Neuronal stem cell (in vitro differentiated cells): ENCODE results near the gene POLR2H.

ENCODE experiments used
- DNase-seq: peaks from one replicate; pipeline ENCODE4 v3.0.0-alpha.2; 2013; ENCODE audit warnings: low spot score
- H2AFZ ChIP-seq: one replicate; pipeline ENCODE4 v1.6.1; 2013; ENCODE audit warnings: mild to moderate bottlenecking, low read length, inconsistent platforms
- H2AK5ac ChIP-seq: 2 replicates; pipeline ENCODE4 v1.6.1; 2013; ENCODE audit warnings: low read depth, mild to moderate bottlenecking, inconsistent platforms, low read length, moderate library complexity, mixed read lengths
- H2BK120ac ChIP-seq: 2 replicates; pipeline ENCODE4 v1.6.1; 2013; ENCODE audit warnings: low read depth, mild to moderate bottlenecking, inconsistent platforms, low read length, moderate library complexity, mixed read lengths
- H2BK12ac ChIP-seq: one replicate; pipeline ENCODE4 v1.6.1; 2013; ENCODE audit warnings: low read length, inconsistent platforms
- H2BK15ac ChIP-seq: 2 replicates; pipeline ENCODE4 v1.6.1; 2013; ENCODE audit warnings: mild to moderate bottlenecking, low read length, inconsistent platforms, mixed read lengths
- H2BK5ac ChIP-seq: one replicate; pipeline ENCODE4 v1.6.1; 2013; ENCODE audit warnings: inconsistent platforms, mild to moderate bottlenecking, low read length, moderate library complexity
- H3K14ac ChIP-seq: one replicate; pipeline ENCODE4 v1.6.1; 2013; ENCODE audit warnings: low read length, inconsistent platforms
- H3K18ac ChIP-seq: 2 replicates; pipeline ENCODE4 v1.6.1; 2013; ENCODE audit warnings: low read length, inconsistent platforms
- H3K23ac ChIP-seq: 2 replicates; pipeline ENCODE4 v1.6.1; 2013; ENCODE audit warnings: low read depth, mild to moderate bottlenecking, mixed read lengths, low read length, inconsistent platforms; ENCODE audit not compliant: poor library complexity
- H3K27ac ChIP-seq: replicated peaks from 3 replicates; pipeline ENCODE4 v1.5.1; 2013; ENCODE audit warnings: low read length, inconsistent platforms
- H3K27me3 ChIP-seq, 3 experiments: 2 replicates each; pipeline ENCODE4 v1.6.1; 2013; ENCODE audit warnings: low read length in 3 of 3, mild to moderate bottlenecking in 2 of 3, inconsistent platforms in 1 of 3, low read depth in 1 of 3, mixed read lengths in 1 of 3, moderate library complexity in 1 of 3; ENCODE audit not compliant: control insufficient read depth in 3 of 3, insufficient read depth in 3 of 3
- H3K36me3 ChIP-seq, 2 donors: replicated peaks in 1 of 2; 2 replicates each; pipeline ENCODE4 v1.6.1; 2013; ENCODE audit warnings: low read length in 2 of 2; ENCODE audit not compliant: control insufficient read depth in 2 of 2, insufficient read depth in 2 of 2
- H3K4ac ChIP-seq: 2 replicates; pipeline ENCODE4 v1.6.1; 2013; ENCODE audit warnings: inconsistent platforms, mild to moderate bottlenecking, low read length, moderate library complexity
- H3K4me1 ChIP-seq, 2 donors: 1 replicate in 1 of 2; 2 replicates in 1 of 2; pipeline ENCODE4 v1.6.1; 2013; ENCODE audit warnings: low read length in 2 of 2, low read depth in 1 of 2; ENCODE audit not compliant: control insufficient read depth in 2 of 2, insufficient read depth in 1 of 2
- H3K4me2 ChIP-seq: one replicate; pipeline ENCODE4 v1.6.1; 2013; ENCODE audit warnings: mild to moderate bottlenecking, low read length, inconsistent platforms; ENCODE audit not compliant: insufficient read depth, poor library complexity, severe bottlenecking
- H3K4me3 ChIP-seq, 2 donors: 2 replicates each; pipeline ENCODE4 v1.5.1; 2013; ENCODE audit warnings: low read length in 2 of 2, mild to moderate bottlenecking in 2 of 2, inconsistent platforms in 1 of 2, moderate library complexity in 1 of 2
- H3K79me1 ChIP-seq: one replicate; pipeline ENCODE4 v1.6.1; 2013; ENCODE audit warnings: low read depth, mild to moderate bottlenecking, inconsistent platforms, low read length, moderate library complexity
- H3K9ac ChIP-seq: one replicate; pipeline ENCODE4 v1.6.1; 2013; ENCODE audit warnings: mild to moderate bottlenecking, low read depth, low read length, inconsistent platforms; ENCODE audit not compliant: poor library complexity
- H3K9me3 ChIP-seq, 2 donors: replicated peaks in 1 of 2; 2 replicates each; pipeline versions ENCODE3 to v1.6.1; 2013; ENCODE audit warnings: low read length in 2 of 2, mild to moderate bottlenecking in 2 of 2, inconsistent platforms in 1 of 2, low read depth in 1 of 2, mixed read lengths in 1 of 2, moderate library complexity in 1 of 2; ENCODE audit not compliant: control insufficient read depth in 2 of 2, insufficient read depth in 1 of 2
- H4K8ac ChIP-seq: one replicate; pipeline ENCODE4 v1.6.1; 2013; ENCODE audit warnings: low read depth, mild to moderate bottlenecking, inconsistent platforms, low read length, moderate library complexity
- H4K91ac ChIP-seq: one replicate; pipeline ENCODE4 v1.6.1; 2013; ENCODE audit warnings: low read length, low read depth, mild to moderate bottlenecking, inconsistent platforms; ENCODE audit not compliant: poor library complexity
- WGBS, 2 donors: extraction: QIAGEN DNeasy Blood & Tissue Kit; methylation state at CpG; one replicate each; pipeline ENCODE4 v1.1.7; 2013; ENCODE audit warnings: missing lambda C conversion rate in 2 of 2, mixed read lengths in 1 of 2; ENCODE audit not compliant: insufficient read length in 2 of 2, insufficient replicate concordance in 1 of 2; ENCODE audit errors: extremely low coverage in 2 of 2; 5-methylcytosine and 5-hydroxymethylcytosine counted together

POLR2H gene

DNA sequence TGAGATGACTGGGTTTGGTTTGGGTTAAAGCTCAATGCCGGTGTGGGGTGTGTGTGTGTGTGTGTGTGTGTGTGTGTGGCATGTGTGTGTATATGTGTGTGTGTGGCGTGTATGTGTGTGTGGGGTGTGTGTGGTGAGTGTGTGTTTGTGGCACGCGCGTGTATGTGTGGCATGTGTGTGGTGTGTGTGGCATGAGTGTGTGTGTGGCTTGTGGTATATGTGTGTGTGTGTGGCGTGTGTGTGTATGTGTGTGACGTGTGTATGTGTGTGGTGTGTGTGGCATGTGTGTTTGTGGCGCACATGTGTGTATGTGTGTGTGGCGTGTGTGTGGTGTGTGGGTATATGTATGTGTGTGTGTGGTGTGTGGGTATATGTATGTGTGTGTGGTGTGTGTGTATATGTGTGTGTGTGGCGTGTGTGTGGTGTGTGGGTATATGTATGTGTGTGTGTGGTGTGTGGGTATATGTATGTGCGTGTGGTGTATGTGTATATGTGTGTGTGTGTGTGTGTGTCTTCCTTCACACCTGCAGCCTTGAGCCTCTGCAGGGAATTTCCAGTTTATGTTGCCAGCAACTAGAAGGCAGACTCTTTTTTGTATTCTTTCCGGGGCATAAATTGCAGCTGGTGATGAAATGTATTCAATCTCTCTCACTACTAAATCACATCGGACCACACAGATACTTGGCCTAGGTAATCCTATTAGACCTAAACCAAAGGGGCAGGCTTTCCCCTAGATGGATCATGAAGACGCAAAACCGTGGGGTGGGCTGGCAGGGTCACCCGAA, 53.1 kb downstream of the POLR2H start:
- Histone ChIP-seq H3K9ac (peak overlapping the region; percentile 92), H2BK12ac (no peak overlapping the region), H2AFZ (peak overlapping the region; percentile 29), H3K79me1 (peaks cover 2% of the 10 kb centered on the region), H3K27me3 (peaks cover 0 to 21% (median 2%) of the 10 kb centered on the region in 3 experiments), H3K18ac (no peak overlapping the region), H3K4me2 (no peak overlapping the region), H3K4me3 (peak overlapping the region in 1 of 2 donors; percentile 69), H3K9me3 (no peaks in the 10 kb centered on the region), H2AK5ac (no peak overlapping the region), H3K4me1 (peaks cover 0 to 1% of the 10 kb centered on the region in 2 donors), H3K27ac (no peak overlapping the region), H3K14ac (peak overlapping the region; percentile 58), H2BK15ac (no peak overlapping the region), H3K4ac (no peak overlapping the region), H4K8ac (no peak overlapping the region), H2BK120ac (no peak overlapping the region), H4K91ac (peak overlapping the region; percentile 77), H3K36me3 (no peaks in the 10 kb centered on the region), H3K23ac (no peak overlapping the region), H2BK5ac (no peak overlapping the region)
- DNase-seq: no peak
- WGBS, 2 donors: 100% methylated on average over 4 of the region's 16 CpGs; no CpG with 5 or more reads in 1 of the 2 donors

DNA sequence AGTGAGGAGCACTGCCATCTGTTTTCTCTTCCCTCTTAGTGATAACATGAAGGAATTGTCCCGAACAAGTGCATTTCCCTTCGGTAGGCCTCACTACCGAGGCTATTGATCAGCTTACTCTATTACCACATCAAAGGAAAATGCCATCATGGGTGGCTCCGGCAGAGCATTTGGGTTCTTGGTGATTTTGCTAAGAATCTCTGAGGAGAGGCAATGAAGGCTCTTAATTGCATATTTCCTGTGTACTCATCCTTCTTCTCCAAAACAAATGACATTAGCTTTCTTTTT, 53.6 kb downstream of the POLR2H start:
- no peak overlapping the region for H3K27ac ChIP-seq
- WGBS, 2 donors: no CpG with 5 or more reads among the region's 4 CpGs

DNA sequence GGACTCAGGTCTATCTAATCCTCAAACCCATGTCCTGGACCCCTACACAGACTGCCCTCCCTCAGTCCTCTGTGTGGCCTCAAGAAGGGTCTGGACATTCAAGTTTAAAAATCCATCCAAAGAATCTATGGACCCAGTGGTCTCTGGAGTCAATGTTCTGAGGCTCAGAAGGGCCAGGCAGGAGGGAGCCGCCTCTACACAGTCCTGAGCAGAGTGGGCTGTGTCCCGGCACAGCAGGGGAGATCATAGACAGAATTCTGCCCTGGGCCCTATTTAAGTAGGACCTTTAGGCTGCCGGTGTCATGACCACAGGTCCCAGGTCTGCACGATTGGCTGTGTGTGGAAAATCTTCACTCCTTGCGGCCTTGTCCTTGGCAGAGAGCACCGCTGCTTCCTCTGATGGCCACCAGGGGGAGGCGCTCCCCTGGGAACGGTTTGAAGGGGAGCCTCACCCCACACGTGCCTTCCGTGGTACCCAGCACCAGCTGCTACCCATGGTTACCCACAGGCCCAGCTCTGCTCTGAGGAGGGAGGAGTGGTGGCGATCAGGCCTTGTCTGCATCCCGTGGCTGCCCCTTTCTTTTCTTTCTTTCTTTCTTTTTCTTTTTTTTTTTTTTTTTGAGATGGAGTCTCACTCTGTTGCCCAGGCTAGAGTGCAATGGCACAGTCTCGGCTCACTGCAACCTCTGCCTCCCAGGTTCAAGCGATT, 56.3 kb downstream of the POLR2H start:
- H2AK5ac ChIP-seq: no peak overlapping the region
- WGBS, 2 donors: no CpG with 5 or more reads among the region's 14 CpGs

More for the DNA sequence above, 53.6 kb downstream of the POLR2H start:
- H3K14ac ChIP-seq: no peak overlapping the region
- no peak for DNase-seq
- H3K4me1 ChIP-seq: peaks cover 0 to 1% of the 10 kb centered on the region in 2 donors
- no peak overlapping the region for H3K4me3 ChIP-seq
- no peak overlapping the region for H2BK12ac ChIP-seq
- H3K4ac ChIP-seq: no peak overlapping the region
- H2BK15ac ChIP-seq: no peak overlapping the region
- no peak overlapping the region for H4K8ac ChIP-seq
- H3K36me3 ChIP-seq: no peaks in the 10 kb centered on the region
- no peak overlapping the region for H2BK120ac ChIP-seq
- H2BK5ac ChIP-seq: no peak overlapping the region
- H3K9ac ChIP-seq: no peak overlapping the region
- peaks cover 2% of the 10 kb centered on the region for H3K79me1 ChIP-seq
- no peak overlapping the region for H3K4me2 ChIP-seq
- no peaks in the 10 kb centered on the region for H3K9me3 ChIP-seq
- peak overlapping the region; percentile 29 for H2AFZ ChIP-seq
- peaks cover 0 to 20% (median 2%) of the 10 kb centered on the region in 3 experiments for H3K27me3 ChIP-seq
- no peak overlapping the region for H2AK5ac ChIP-seq
- H4K91ac ChIP-seq: no peak overlapping the region
- H3K18ac ChIP-seq: no peak overlapping the region
- no peak overlapping the region for H3K23ac ChIP-seq

More for the DNA sequence above, 56.3 kb downstream of the POLR2H start:
- peaks cover 0 to 1% of the 10 kb centered on the region in 2 donors for H3K4me1 ChIP-seq
- no peak overlapping the region for H3K9ac ChIP-seq
- peak overlapping the region; percentile 11 for H3K23ac ChIP-seq
- H3K4ac ChIP-seq: no peak overlapping the region
- peak; percentile 57 for DNase-seq
- H3K27me3 ChIP-seq: peaks cover 0 to 12% (median 2%) of the 10 kb centered on the region in 3 experiments
- H3K14ac ChIP-seq: no peak overlapping the region
- no peak overlapping the region for H3K4me3 ChIP-seq
- H3K9me3 ChIP-seq: no peaks in the 10 kb centered on the region
- no peak overlapping the region for H3K4me2 ChIP-seq
- H4K8ac ChIP-seq: no peak overlapping the region
- no peak overlapping the region for H3K18ac ChIP-seq
- H2AFZ ChIP-seq: no peak overlapping the region
- peaks cover 2% of the 10 kb centered on the region for H3K79me1 ChIP-seq
- H2BK5ac ChIP-seq: no peak overlapping the region
- H2BK15ac ChIP-seq: peak overlapping the region; percentile 15
- H2BK12ac ChIP-seq: no peak overlapping the region
- H2BK120ac ChIP-seq: no peak overlapping the region
- no peaks in the 10 kb centered on the region for H3K36me3 ChIP-seq
- no peak overlapping the region for H3K27ac ChIP-seq
- no peak overlapping the region for H4K91ac ChIP-seq
